WTC11 (cell line): Measurements from ENCODE around the gene EFCAB13.

Source experiments
- ATF1 ChIP-seq: sonication (generic); formaldehyde crosslinking; IDR thresholded peaks from 2 replicates; pipeline ENCODE4 v1.8.1; 2023; ENCODE audit warnings: mild to moderate bottlenecking, moderate library complexity, missing genetic modification reagents
- ATF2 ChIP-seq: sonication (generic); formaldehyde crosslinking; IDR thresholded peaks from 2 replicates; pipeline ENCODE4 v1.8.1; 2022; ENCODE audit warnings: low read depth, missing genetic modification reagents, borderline replicate concordance
- ATF3 ChIP-seq: sonication (generic); formaldehyde crosslinking; conservative IDR thresholded peaks from 2 replicates; pipeline ENCODE4 v1.8.1; 2022; ENCODE audit warnings: mild to moderate bottlenecking, missing genetic modification reagents
- CTCF ChIP-seq: fragments of 200-600 bp; IDR thresholded peaks from 2 replicates; pipeline ENCODE4 v1.8.0; 2022; ENCODE audit warnings: antibody characterized with exemption
- FOXP4 ChIP-seq: sonication (generic); formaldehyde crosslinking; IDR thresholded peaks from 2 replicates; pipeline ENCODE4 v1.8.0; 2022; ENCODE audit warnings: mild to moderate bottlenecking, missing genetic modification reagents
- NR3C1 ChIP-seq: sonication (generic); formaldehyde crosslinking; conservative IDR thresholded peaks from 2 replicates; pipeline ENCODE4 v1.8.1; 2023; ENCODE audit warnings: low read depth, mild to moderate bottlenecking, missing genetic modification reagents
- PRDM15 ChIP-seq: sonication (generic); formaldehyde crosslinking; IDR thresholded peaks from 2 replicates; pipeline ENCODE4 v1.8.0; 2022; ENCODE audit warnings: missing genetic modification reagents
- SOX15 ChIP-seq: fragments of 250-450 bp; sonication (Bioruptor Pico); IDR thresholded peaks from 2 replicates; pipeline ENCODE4 v1.9.0; 2021; ENCODE audit warnings: mild to moderate bottlenecking
- SP1 ChIP-seq: sonication (generic); formaldehyde crosslinking; conservative IDR thresholded peaks from 2 replicates; pipeline ENCODE4 v1.8.1; 2022; ENCODE audit warnings: missing genetic modification reagents
- TCF7 ChIP-seq: sonication (generic); formaldehyde crosslinking; IDR thresholded peaks from 2 replicates; pipeline ENCODE4 v1.8.0; 2022; ENCODE audit warnings: mild to moderate bottlenecking, low read depth, missing genetic modification reagents, moderate library complexity
- USF2 ChIP-seq: sonication (generic); formaldehyde crosslinking; IDR thresholded peaks from 2 replicates; pipeline ENCODE4 v1.8.1; 2023; ENCODE audit warnings: mild to moderate bottlenecking, missing genetic modification reagents, moderate library complexity
- ZNF138 ChIP-seq: sonication (generic); formaldehyde crosslinking; conservative IDR thresholded peaks from 2 replicates; pipeline ENCODE4 v1.8.1; 2022; ENCODE audit warnings: mild to moderate bottlenecking, moderate library complexity, missing genetic modification reagents

- TF ChIP-seq NR3C1 (CRISPR knock-in tag) (no peak), FOXP4 (CRISPR knock-in tag) (no peak), ATF3 (CRISPR knock-in tag) (no peak), CTCF (no peak), ATF2 (CRISPR knock-in tag) (no peak), SOX15 (CRISPR knock-in tag) (no peak), USF2 (CRISPR knock-in tag) (no peak), SP1 (CRISPR knock-in tag) (no peak), TCF7 (no peak), PRDM15 (CRISPR knock-in tag) (no peak), ZNF138 (CRISPR knock-in tag) (no peak), ATF1 (CRISPR knock-in tag) (no peak)
Observed at GRCh38 chr17:47400333-47400732, 76.6 kb downstream of the EFCAB13 start.
